HG03097 (cell line): ENCODE measurements around the gene KRTAP1-1.
"Not testable (repeated sequence)": the region's sequence is repeated elsewhere in the genome, so short reads cannot be mapped to it uniquely, and the experiment has no call there.

Source experiments
- ATAC-seq: cut with Tn5 transposase; IDR thresholded peaks from one replicate; pipeline ENCODE4 v1.9.1; 2021; ENCODE audit not compliant: unreplicated experiment, low FRiP score

KRTAP1-1 gene

GRCh38 chr17:41013181-41013580 lies 28.1 kb downstream of the KRTAP1-1 start:
- ATAC-seq, result no peak

GRCh38 chr17:41012326-41013120 lies 28.7 kb downstream of the KRTAP1-1 start:
- ATAC-seq, result no peak

DNA sequence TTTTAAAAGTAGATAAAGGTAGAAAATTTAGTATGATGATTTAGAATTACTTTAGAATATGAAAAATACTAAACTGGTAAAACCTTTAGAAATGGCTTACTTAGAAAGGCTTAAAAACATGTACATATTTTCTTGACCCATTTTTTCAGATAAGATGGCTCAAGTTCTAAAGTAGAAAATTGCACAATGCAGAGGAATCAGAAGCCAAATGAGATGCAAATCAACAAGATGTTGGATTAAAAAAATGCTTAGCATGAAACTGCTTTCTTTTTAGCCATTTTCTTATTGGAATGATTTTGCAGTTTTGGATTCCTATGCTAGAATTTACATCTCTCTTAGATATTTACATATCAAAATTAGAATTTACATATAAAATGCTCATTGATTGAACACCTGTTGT lies 30.8 kb downstream of the KRTAP1-1 start:
- ATAC-seq, result no peak

- no peak for ATAC-seq
Observed at GRCh38 chr17:41009936-41010335, 31.3 kb downstream of the KRTAP1-1 start.

DNA sequence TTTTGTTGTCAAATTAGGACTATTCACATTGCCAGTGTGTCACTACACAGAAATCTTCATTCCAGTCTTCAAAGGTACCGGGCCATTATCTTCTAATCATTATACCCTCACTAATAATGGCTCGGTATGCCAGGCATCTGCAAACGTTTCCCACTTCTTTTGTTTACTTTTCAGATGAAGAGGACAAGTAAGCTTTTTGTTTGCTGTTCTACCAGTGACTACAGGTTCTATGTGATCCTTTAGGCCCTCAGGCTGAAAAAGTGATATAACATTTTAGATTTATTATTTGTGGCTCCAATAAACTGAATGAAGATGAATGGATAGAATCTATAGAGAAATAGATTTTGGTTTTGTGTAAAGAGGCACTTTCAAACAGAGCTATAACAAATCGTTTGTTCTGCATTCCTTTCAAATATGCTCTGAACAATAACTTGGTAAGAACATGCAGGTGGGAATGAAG lies 31.9 kb downstream of the KRTAP1-1 start:
- no peak for ATAC-seq

- no peak for ATAC-seq
Observed at GRCh38 chr17:41008811-41009210, 32.4 kb downstream of the KRTAP1-1 start, which contains the start of gene KRTAP3-1. Gene KRTAP3-1, minus strand, starts transcription at chr17:41009128. Its CDS starts 54 bp downstream, at chr17:41009074.

GRCh38 chr17:41004397-41004796 lies 36.9 kb downstream of the KRTAP1-1 start:
- ATAC-seq, result no peak

GRCh38 chr17:41003926-41004325 lies 37.3 kb downstream of the KRTAP1-1 start:
- no peak for ATAC-seq

GRCh38 chr17:41002814-41003213 lies 38.4 kb downstream of the KRTAP1-1 start:
- ATAC-seq, result no peak

GRCh38 chr17:41001795-41002194 lies 39.5 kb downstream of the KRTAP1-1 start:
- no peak for ATAC-seq

GRCh38 chr17:40999563-40999962 lies 41.7 kb downstream of the KRTAP1-1 start, which contains the start of gene KRTAP3-2:
Gene KRTAP3-2, minus strand, starts transcription at chr17:40999906. Its CDS starts 53 bp downstream, at chr17:40999853.
- not testable (repeated sequence) for ATAC-seq

DNA sequence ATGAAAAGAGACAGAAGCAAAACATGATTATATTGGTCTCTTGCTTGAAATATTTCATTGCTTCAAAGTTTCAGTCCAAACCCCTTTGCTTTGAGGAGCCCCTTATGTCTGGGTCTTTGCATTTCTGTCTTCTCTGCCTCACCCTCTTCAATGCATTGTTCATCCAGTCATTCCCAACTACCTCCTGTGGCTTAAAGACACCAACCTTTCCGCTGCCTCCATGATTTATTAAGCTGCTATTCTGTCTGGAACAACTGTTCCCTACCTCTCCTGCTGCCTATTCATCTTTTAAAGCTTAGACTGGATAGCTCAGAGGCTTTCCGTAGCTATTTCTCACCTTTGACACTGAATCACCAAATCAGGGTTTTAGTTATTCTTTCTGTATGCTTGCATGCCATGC lies 43.9 kb downstream of the KRTAP1-1 start:
- ATAC-seq, result no peak

DNA sequence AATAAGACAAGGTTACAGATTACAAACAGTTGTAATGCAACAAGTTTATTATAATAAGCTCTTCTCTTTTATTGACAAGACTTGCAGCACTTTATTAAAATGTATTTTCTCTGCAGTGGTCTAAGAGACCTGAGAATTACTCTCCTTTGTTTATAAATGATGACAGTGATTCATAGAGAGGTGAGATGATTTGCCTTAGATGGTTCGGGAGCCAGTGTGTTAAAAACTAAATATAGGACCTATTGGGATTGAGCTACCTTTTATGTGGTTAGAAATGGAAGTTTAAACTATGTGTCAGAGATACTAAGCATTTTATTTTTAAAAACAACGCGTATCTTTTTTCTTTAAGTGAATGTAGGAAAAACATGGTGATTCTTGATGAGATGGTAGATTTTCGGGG lies 44.4 kb downstream of the KRTAP1-1 start:
- ATAC-seq, result no peak

DNA sequence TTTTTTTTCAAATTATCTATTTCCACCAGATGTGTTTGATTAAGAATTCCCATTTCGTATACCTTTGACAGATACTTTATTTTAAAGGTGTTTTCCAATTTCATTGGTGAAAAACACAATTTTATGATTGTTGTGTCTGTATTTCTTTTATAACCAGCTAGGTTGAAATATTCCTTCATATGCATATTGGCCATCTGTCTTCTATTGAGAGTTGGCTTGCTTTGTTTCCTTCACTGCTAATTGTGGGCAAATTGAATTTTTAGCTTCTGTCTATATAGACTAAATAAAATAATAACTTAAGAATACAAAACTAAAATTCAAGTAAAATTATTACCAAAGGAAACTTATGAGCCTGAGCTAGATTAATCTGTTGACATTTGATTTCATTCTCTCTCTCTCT lies 46.1 kb downstream of the KRTAP1-1 start:
- no peak for ATAC-seq

DNA sequence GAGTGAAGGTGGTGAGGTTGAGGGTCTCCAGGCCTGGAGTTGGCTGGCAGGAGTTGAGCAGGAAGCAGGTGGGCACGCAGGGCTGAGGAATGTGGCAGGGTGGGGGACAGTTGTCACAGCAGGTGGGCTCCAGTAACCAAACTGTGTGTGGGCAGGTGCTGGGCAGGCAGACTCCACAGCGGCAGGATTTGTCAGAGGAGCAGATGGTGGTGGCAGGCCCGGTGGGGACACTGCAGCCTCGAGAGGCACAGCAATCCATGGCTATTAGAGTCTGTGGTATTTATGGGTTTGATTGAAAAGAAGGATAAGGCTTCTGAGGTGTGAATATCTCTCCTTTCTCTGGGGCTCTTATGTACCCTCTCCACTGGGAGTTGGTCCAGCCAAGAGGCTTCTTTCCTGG lies 47.4 kb downstream of the KRTAP1-1 start, which contains the start of gene KRTAP3-3:
TSS of gene KRTAP3-3 (minus strand) at position 326 of the 400 bp plus-strand sequence. CDS start at position 259, 67 bp downstream.
- ATAC-seq, result no peak

GRCh38 chr17:40993084-40993483 lies 48.2 kb downstream of the KRTAP1-1 start:
- no peak for ATAC-seq

DNA sequence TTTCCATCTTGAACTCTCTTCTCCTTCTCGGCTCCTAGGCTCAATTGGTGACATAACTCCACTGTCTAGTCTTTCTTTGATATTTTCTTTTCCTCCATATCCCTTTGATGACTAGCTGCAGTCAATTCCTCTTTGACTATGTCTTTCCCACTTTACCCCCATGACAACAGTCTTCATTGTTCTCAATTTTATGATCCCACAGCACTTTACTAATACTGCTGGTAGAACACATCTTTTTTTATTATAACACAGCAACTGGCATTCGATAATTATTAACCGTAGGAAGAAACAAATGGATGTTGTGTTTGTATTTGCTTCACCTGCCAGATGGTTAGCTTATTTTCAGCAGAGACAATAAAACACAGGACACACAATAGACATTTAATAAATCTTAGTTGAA lies 48.6 kb downstream of the KRTAP1-1 start:
- no peak for ATAC-seq
